ENCODE results near the gene FYN.

FYN gene

GRCh38 chr6:111685526-111685925 is 187.7 kb downstream of the FYN start:
- ChIA-PET POLR2A (no interaction called here), CTCF (interaction anchor here (0.6 to 0.8 kb wide), 3 partner anchors 11 to 359 kb away, joined by 3 read pairs; no protein-coding TSS in a partner anchor)
- no peaks in the 10 kb centered on the region for H3K4me1 ChIP-seq (ENCODE audit: control insufficient read depth, insufficient read depth, low read length)
- no peaks in the 10 kb centered on the region for H3K9me3 ChIP-seq (ENCODE audit: control insufficient read depth, insufficient read depth, low read depth, low read length)
- H3K4me3 ChIP-seq (ENCODE audit: low read depth, low read length) = no peak overlapping the region
- no peak overlapping the region for H3K27ac ChIP-seq (ENCODE audit: extremely low read depth, low read depth, low read length)
- H3K36me3 ChIP-seq (ENCODE audit: control insufficient read depth in 2 of 2, insufficient read depth in 1 of 2, low read length in 2 of 2) = peaks cover 11 to 77% of the 10 kb centered on the region in 2 experiments; a peak in 2 of 3 replicates
- no peak for TF ChIP-seq ZNF335 (tag by site-specific recombination; conservative IDR thresholded peaks at IDR 0.05)
- TF ChIP-seq ZFP69B (tag by site-specific recombination; IDR thresholded peaks at IDR 0.05) = no peak
- TF ChIP-seq ZNF558 (tag by site-specific recombination; IDR thresholded peaks at IDR 0.05) = no peak
- TF ChIP-seq ZNF610 (tag by site-specific recombination; IDR thresholded peaks at IDR 0.05; ENCODE audit: borderline replicate concordance) = no peak
- TF ChIP-seq ZNF580 (tag by site-specific recombination; IDR thresholded peaks at IDR 0.05) = no peak
- TF ChIP-seq PATZ1 (tag by site-specific recombination; IDR thresholded peaks at IDR 0.05) = no peak
- no peak for TF ChIP-seq ZNF24 (tag by site-specific recombination; IDR thresholded peaks at IDR 0.05)
- TF ChIP-seq ZNF292 (tag by site-specific recombination; IDR thresholded peaks at IDR 0.05; ENCODE audit: borderline replicate concordance, low read depth) = no peak
- TF ChIP-seq ZSCAN16 (tag by site-specific recombination; IDR thresholded peaks at IDR 0.05) = no peak
- no peak for TF ChIP-seq BCL11B (tag by site-specific recombination; IDR thresholded peaks at IDR 0.05; ENCODE audit: low read depth)
- no peak for TF ChIP-seq HOXD13 (CRISPR knock-in tag; IDR thresholded peaks at IDR 0.05; ENCODE audit: borderline replicate concordance)
- no peak for TF ChIP-seq ZNF585B (tag by site-specific recombination; IDR thresholded peaks at IDR 0.05)
- no peak for TF ChIP-seq TRIM28 (IDR thresholded peaks at IDR 0.05; ENCODE audit: borderline replicate concordance, low read length)
- TF ChIP-seq ZNF449 (tag by site-specific recombination; IDR thresholded peaks at IDR 0.05) = no peak
- no peak for TF ChIP-seq MYNN (tag by site-specific recombination; IDR thresholded peaks at IDR 0.05; ENCODE audit: borderline replicate concordance)
- no peak for TF ChIP-seq ZNF146 (tag by site-specific recombination; IDR thresholded peaks at IDR 0.05)
- TF ChIP-seq ZNF677 (tag by site-specific recombination; IDR thresholded peaks at IDR 0.05) = no peak

GRCh38 chr6:111685058-111685457 is 188.2 kb downstream of the FYN start:
- no peak overlapping the region for H3K4me3 ChIP-seq (ENCODE audit: low read depth, low read length)
- TF ChIP-seq ZNF621 (tag by site-specific recombination; IDR thresholded peaks at IDR 0.05) = no peak
- no peaks in the 10 kb centered on the region for H3K4me1 ChIP-seq (ENCODE audit: control insufficient read depth, insufficient read depth, low read length)
- POLR2A ChIA-PET = no interaction called here
- CTCF ChIA-PET = interaction anchor here (0.7 kb wide), 1 partner anchor 360 kb away, joined by 3 read pairs; no protein-coding TSS in a partner anchor
- peaks cover 11 to 77% of the 10 kb centered on the region in 2 experiments; a peak in 2 of 3 replicates for H3K36me3 ChIP-seq (ENCODE audit: control insufficient read depth in 2 of 2, insufficient read depth in 1 of 2, low read length in 2 of 2)
- H3K27ac ChIP-seq (ENCODE audit: extremely low read depth, low read depth, low read length) = no peak overlapping the region
- H3K9me3 ChIP-seq (ENCODE audit: control insufficient read depth, insufficient read depth, low read depth, low read length) = no peaks in the 10 kb centered on the region

GRCh38 chr6:111683749-111684267 is 189.4 kb downstream of the FYN start:
- CTCF ChIA-PET = interaction anchor here (0.7 kb wide), 1 partner anchor 13 kb away, joined by 3 read pairs; no protein-coding TSS in a partner anchor
- H3K36me3 ChIP-seq (ENCODE audit: control insufficient read depth in 2 of 2, insufficient read depth in 1 of 2, low read length in 2 of 2) = peaks cover 4 to 77% of the 10 kb centered on the region in 2 experiments; a peak in 2 of 3 replicates
- H3K27ac ChIP-seq (ENCODE audit: extremely low read depth, low read depth, low read length) = no peak overlapping the region

More at GRCh38 chr6:111683749-111684267, 189.4 kb downstream of the FYN start:
- H3K4me3 ChIP-seq (ENCODE audit: low read depth, low read length) = no peak overlapping the region
- no peaks in the 10 kb centered on the region for H3K9me3 ChIP-seq (ENCODE audit: control insufficient read depth, insufficient read depth, low read depth, low read length)
- POLR2A ChIA-PET = no interaction called here
- no peaks in the 10 kb centered on the region for H3K4me1 ChIP-seq (ENCODE audit: control insufficient read depth, insufficient read depth, low read length)
- no peak for TF ChIP-seq PRDM2 (tag by site-specific recombination; IDR thresholded peaks at IDR 0.05; ENCODE audit: borderline replicate concordance)
- no peak for TF ChIP-seq ZNF510 (tag by site-specific recombination; IDR thresholded peaks at IDR 0.05; ENCODE audit: insufficient replicate concordance)

Measured in HEK293 (cell line).